HepG2 (cell line): ENCODE results near the gene CABP4. TPM values are rescaled to one million over a fixed set of nuclear protein-coding genes. Genes with fewer than 3 reads are reported as not detected.
A peak's percentile ranks its signal among the peaks of the same experiment; 100 is the strongest.

Source experiments
- CENPT ChIP-seq: sonication (generic); formaldehyde crosslinking; IDR thresholded peaks from 2 replicates; pipeline ENCODE4 v1.8.0; 2022; ENCODE audit warnings: low read depth, mild to moderate bottlenecking, moderate library complexity, missing genetic modification reagents
- HMGA1 ChIP-seq: sonication (generic); formaldehyde crosslinking; conservative IDR thresholded peaks from 2 replicates; pipeline ENCODE4 v1.4.0; 2020; ENCODE audit warnings: missing genetic modification reagents
- MAFK ChIP-seq, 2 experiments: IDR thresholded peaks in 1 of 2; conservative IDR thresholded peaks in 1 of 2; 2 replicates each; pipeline ENCODE4 v1.6.1; 2011; ENCODE audit warnings: improper control_type of control experiment in 2 of 2, low read length in 2 of 2
- NR2F6 ChIP-seq, 2 experiments: IDR thresholded peaks; 2 replicates each; pipeline ENCODE4 v1.6.1; 2016; ENCODE audit warnings: antibody characterized with exemption in 1 of 2, mild to moderate bottlenecking in 1 of 2
- PAX8 ChIP-seq: sonication (generic); formaldehyde crosslinking; IDR thresholded peaks from 2 replicates; pipeline ENCODE4 v1.8.0; 2022; ENCODE audit warnings: mild to moderate bottlenecking, missing genetic modification reagents, borderline replicate concordance
- POLR2G ChIP-seq: fragments of 200-400 bp; formaldehyde crosslinking; IDR thresholded peaks from 2 replicates; pipeline ENCODE4 v1.6.1; 2018; ENCODE audit warnings: mild to moderate bottlenecking, low read depth, low read length, moderate library complexity
- SP5 ChIP-seq: IDR thresholded peaks from 2 replicates; pipeline ENCODE4 v1.6.1; 2016; ENCODE audit warnings: low read depth, borderline replicate concordance
- ZNF496 ChIP-seq: sonication (generic); formaldehyde crosslinking; IDR thresholded peaks from 2 replicates; pipeline ENCODE4 v1.8.1; 2023; ENCODE audit warnings: mild to moderate bottlenecking, moderate library complexity, missing genetic modification reagents; ENCODE audit not compliant: insufficient replicate concordance
- ZNF598 ChIP-seq: sonication (generic); formaldehyde crosslinking; IDR thresholded peaks from 2 replicates; pipeline ENCODE4 v1.5.1; 2020; ENCODE audit warnings: mild to moderate bottlenecking, missing genetic modification reagents, borderline replicate concordance
- ZNF619 ChIP-seq: sonication (generic); formaldehyde crosslinking; IDR thresholded peaks from 2 replicates; pipeline ENCODE4 v1.4.0; 2020; ENCODE audit warnings: mild to moderate bottlenecking, missing genetic modification reagents
- ZSCAN12 ChIP-seq: sonication (generic); formaldehyde crosslinking; IDR thresholded peaks from 2 replicates; pipeline ENCODE4 v1.9.0; 2021; ENCODE audit warnings: mild to moderate bottlenecking, missing genetic modification reagents
- ZSCAN21 ChIP-seq: sonication (generic); formaldehyde crosslinking; IDR thresholded peaks from 2 replicates; pipeline ENCODE4 v1.8.0; 2022; ENCODE audit warnings: mild to moderate bottlenecking, missing genetic modification reagents, moderate library complexity, borderline replicate concordance
- polyA plus RNA-seq, 8 experiments: library from polyadenylated mRNA; depleted of rRNA in 3 of 8; stranded (reverse) in 7 of 8; unstranded in 1 of 8; fragments of >200 nt; fragmentation: Illumina TruSeq in 4 of 8; extraction: Trizol in 4 of 8; gene quantifications; 2 replicates each; pipeline versions ENCODE4 v1.2.1 to v1.2.3, GENCODE V29; 2011 to 2016; ENCODE audit warnings: low read depth in 4 of 8, missing spikeins in 1 of 8, mixed read lengths in 1 of 8; ENCODE audit not compliant: insufficient read depth in 1 of 8
- total RNA-seq, 5 experiments: library from RNA; depleted of rRNA; stranded (reverse); fragments of >200 nt; fragmentation: Illumina TruSeq; extraction: Trizol; gene quantifications; 2 replicates each; pipeline ENCODE4 v1.2.3, GENCODE V29; 2016; ENCODE audit warnings: low read depth in 1 of 5
- TF ChIP-seq, protein P1 (sequence below): sonication (generic); formaldehyde crosslinking; IDR thresholded peaks from 2 replicates; pipeline ENCODE4 v1.8.1; 2023; ENCODE audit warnings: mild to moderate bottlenecking, missing genetic modification reagents
- TF ChIP-seq, protein P2 (sequence below): conservative IDR thresholded peaks from 2 replicates; pipeline ENCODE4 v1.6.1; 2018; ENCODE audit warnings: missing genetic modification reagents
- TF ChIP-seq, protein P3 (sequence below): sonication (generic); formaldehyde crosslinking; IDR thresholded peaks from 2 replicates; pipeline ENCODE4 v1.4.0; 2020; ENCODE audit warnings: missing genetic modification reagents
- TF ChIP-seq, protein P4 (sequence below): sonication (generic); formaldehyde crosslinking; IDR thresholded peaks from 2 replicates; pipeline ENCODE4 v1.4.0; 2020; ENCODE audit warnings: missing genetic modification reagents, borderline replicate concordance
- TF ChIP-seq, protein P5 (sequence below): sonication (generic); formaldehyde crosslinking; IDR thresholded peaks from 2 replicates; pipeline ENCODE4 v1.5.0; 2020; ENCODE audit warnings: missing genetic modification reagents, mild to moderate bottlenecking, borderline replicate concordance

The CABP4 gene
- total and polyA plus RNA-seq, 2 of the 13 experiments (the other 11 are each of a cell fraction or from before 2014, with no cell fraction given) = not detected

DNA sequence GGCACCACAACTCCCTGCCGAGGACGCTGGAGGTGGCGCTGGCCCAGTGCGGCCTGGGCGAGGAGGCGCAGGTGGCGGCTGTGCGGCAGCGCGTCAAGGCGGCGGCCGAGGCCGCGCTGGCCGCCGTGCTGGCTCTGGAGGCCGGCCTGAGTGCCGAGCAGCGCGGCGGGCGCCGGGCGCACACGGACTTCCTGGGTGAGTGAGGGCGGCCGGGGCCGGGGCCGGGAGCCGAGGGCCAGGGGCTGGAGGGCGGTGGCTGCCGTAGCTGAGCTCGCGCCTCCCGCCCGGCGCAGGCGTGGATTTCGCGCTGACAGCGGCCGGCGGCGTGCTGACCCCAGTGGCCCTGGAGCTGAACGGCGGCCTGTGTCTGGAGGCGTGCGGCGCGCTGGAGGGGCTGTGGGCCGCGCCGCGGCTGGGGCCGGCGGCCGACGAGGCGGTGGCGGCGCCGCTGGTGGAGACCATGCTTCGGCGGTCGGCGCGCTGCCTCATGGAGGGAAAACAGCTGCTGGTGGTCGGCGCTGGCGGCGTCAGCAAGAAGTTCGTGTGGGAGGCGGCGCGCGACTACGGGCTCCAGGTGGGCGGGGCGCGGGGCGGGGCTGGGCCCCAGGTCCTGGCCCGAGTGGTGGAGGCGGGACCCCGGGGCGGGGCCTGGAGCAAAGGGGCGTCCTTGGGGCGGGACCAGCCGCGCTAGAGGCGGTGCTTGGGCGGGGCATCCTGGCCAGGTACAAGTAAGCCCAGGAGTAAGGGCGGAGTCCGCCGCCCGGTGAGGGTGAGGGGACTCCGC is 34.3 kb upstream of the CABP4 start (continued):
- TF ChIP-seq, protein P1, sequence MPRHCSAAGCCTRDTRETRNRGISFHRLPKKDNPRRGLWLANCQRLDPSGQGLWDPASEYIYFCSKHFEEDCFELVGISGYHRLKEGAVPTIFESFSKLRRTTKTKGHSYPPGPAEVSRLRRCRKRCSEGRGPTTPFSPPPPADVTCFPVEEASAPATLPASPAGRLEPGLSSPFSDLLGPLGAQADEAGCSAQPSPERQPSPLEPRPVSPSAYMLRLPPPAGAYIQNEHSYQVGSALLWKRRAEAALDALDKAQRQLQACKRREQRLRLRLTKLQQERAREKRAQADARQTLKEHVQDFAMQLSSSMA (CRISPR knock-in tag) = no peak
- TF ChIP-seq CENPT = peak; percentile 71; the same call in 1 of the 2 replicates
- TF ChIP-seq, protein P2, sequence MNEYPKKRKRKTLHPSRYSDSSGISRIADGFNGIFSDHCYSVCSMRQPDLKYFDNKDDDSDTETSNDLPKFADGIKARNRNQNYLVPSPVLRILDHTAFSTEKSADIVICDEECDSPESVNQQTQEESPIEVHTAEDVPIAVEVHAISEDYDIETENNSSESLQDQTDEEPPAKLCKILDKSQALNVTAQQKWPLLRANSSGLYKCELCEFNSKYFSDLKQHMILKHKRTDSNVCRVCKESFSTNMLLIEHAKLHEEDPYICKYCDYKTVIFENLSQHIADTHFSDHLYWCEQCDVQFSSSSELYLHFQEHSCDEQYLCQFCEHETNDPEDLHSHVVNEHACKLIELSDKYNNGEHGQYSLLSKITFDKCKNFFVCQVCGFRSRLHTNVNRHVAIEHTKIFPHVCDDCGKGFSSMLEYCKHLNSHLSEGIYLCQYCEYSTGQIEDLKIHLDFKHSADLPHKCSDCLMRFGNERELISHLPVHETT (CRISPR knock-in tag) = no peak
- TF ChIP-seq MAFK (conservative IDR thresholded peaks at IDR 0.05 in 1 of 2, IDR thresholded peaks at IDR 0.05 in 1 of 2; ENCODE audit: low read length in 2 of 2) = no peak
- 0 out of 2 replicates have a peak, but pooled peaks have one; percentile 35 for TF ChIP-seq PAX8 (CRISPR knock-in tag)
- TF ChIP-seq, protein P3, sequence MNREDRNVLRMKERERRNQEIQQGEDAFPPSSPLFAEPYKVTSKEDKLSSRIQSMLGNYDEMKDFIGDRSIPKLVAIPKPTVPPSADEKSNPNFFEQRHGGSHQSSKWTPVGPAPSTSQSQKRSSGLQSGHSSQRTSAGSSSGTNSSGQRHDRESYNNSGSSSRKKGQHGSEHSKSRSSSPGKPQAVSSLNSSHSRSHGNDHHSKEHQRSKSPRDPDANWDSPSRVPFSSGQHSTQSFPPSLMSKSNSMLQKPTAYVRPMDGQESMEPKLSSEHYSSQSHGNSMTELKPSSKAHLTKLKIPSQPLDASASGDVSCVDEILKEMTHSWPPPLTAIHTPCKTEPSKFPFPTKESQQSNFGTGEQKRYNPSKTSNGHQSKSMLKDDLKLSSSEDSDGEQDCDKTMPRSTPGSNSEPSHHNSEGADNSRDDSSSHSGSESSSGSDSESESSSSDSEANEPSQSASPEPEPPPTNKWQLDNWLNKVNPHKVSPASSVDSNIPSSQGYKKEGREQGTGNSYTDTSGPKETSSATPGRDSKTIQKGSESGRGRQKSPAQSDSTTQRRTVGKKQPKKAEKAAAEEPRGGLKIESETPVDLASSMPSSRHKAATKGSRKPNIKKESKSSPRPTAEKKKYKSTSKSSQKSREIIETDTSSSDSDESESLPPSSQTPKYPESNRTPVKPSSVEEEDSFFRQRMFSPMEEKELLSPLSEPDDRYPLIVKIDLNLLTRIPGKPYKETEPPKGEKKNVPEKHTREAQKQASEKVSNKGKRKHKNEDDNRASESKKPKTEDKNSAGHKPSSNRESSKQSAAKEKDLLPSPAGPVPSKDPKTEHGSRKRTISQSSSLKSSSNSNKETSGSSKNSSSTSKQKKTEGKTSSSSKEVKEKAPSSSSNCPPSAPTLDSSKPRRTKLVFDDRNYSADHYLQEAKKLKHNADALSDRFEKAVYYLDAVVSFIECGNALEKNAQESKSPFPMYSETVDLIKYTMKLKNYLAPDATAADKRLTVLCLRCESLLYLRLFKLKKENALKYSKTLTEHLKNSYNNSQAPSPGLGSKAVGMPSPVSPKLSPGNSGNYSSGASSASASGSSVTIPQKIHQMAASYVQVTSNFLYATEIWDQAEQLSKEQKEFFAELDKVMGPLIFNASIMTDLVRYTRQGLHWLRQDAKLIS (CRISPR knock-in tag) = no peak
- TF ChIP-seq, protein P4, sequence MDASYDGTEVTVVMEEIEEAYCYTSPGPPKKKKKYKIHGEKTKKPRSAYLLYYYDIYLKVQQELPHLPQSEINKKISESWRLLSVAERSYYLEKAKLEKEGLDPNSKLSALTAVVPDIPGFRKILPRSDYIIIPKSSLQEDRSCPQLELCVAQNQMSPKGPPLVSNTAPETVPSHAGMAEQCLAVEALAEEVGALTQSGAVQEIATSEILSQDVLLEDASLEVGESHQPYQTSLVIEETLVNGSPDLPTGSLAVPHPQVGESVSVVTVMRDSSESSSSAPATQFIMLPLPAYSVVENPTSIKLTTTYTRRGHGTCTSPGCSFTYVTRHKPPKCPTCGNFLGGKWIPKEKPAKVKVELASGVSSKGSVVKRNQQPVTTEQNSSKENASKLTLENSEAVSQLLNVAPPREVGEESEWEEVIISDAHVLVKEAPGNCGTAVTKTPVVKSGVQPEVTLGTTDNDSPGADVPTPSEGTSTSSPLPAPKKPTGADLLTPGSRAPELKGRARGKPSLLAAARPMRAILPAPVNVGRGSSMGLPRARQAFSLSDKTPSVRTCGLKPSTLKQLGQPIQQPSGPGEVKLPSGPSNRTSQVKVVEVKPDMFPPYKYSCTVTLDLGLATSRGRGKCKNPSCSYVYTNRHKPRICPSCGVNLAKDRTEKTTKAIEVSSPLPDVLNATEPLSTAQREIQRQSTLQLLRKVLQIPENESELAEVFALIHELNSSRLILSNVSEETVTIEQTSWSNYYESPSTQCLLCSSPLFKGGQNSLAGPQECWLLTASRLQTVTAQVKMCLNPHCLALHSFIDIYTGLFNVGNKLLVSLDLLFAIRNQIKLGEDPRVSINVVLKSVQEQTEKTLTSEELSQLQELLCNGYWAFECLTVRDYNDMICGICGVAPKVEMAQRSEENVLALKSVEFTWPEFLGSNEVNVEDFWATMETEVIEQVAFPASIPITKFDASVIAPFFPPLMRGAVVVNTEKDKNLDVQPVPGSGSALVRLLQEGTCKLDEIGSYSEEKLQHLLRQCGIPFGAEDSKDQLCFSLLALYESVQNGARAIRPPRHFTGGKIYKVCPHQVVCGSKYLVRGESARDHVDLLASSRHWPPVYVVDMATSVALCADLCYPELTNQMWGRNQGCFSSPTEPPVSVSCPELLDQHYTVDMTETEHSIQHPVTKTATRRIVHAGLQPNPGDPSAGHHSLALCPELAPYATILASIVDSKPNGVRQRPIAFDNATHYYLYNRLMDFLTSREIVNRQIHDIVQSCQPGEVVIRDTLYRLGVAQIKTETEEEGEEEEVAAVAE (CRISPR knock-in tag) = no peak
- TF ChIP-seq ZNF619 (CRISPR knock-in tag) = no peak
- TF ChIP-seq ZSCAN21 (CRISPR knock-in tag) = 0 out of 2 replicates have a peak, but pooled peaks have one; percentile 57
- TF ChIP-seq ZNF496 (CRISPR knock-in tag) = no peak
- TF ChIP-seq POLR2G = 0 out of 2 replicates have a peak, but pooled peaks have one; percentile 27
- no peak for TF ChIP-seq ZNF598 (CRISPR knock-in tag)
- TF ChIP-seq SP5 (CRISPR knock-in tag) = peak; percentile 68; the same call in 1 of the 2 replicates
- no peak for TF ChIP-seq NR2F6 (IDR thresholded peaks at IDR 0.05)
- no peak for TF ChIP-seq NR2F6 (CRISPR knock-in tag; IDR thresholded peaks at IDR 0.05)
- TF ChIP-seq ZSCAN12 (CRISPR knock-in tag) = no peak
- no peak for TF ChIP-seq HMGA1 (CRISPR knock-in tag)
- TF ChIP-seq, protein P5, sequence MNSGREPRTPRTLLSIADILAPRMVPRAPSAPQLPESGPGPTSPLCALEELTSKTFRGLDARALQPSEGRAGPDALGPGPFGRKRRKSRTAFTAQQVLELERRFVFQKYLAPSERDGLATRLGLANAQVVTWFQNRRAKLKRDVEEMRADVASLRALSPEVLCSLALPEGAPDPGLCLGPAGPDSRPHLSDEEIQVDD = 0 out of 2 replicates have a peak, but pooled peaks have one; percentile 62
